K562 (cell line): ENCODE results near the gene PYGO2. TPM values are rescaled to one million over a fixed set of nuclear protein-coding genes. Genes with fewer than 3 reads are reported as not detected.

Experiments used
- ADNP ChIP-seq: fragments of 200-800 bp; sonication (Bioruptor generic); IDR thresholded peaks from 2 replicates; pipeline ENCODE4 v1.6.1; 2016; ENCODE audit warnings: missing genetic modification characterization, missing compliant biosample characterization
- CHD1 ChIP-seq: fragments of 200-600 bp; sonication (generic); IDR thresholded peaks from one replicate; pipeline ENCODE4 v1.6.1; 2012; ENCODE audit warnings: mild to moderate bottlenecking, moderate library complexity, low read length, inconsistent platforms
- ETV5 ChIP-seq: sonication (generic); formaldehyde crosslinking; IDR thresholded peaks from 2 replicates; pipeline ENCODE4 v1.4.0; 2020; ENCODE audit warnings: low read depth, mild to moderate bottlenecking, missing genetic modification reagents
- KAT2B ChIP-seq: IDR thresholded peaks from one replicate; pipeline ENCODE4 v1.6.1; 2012; ENCODE audit warnings: low read depth, mild to moderate bottlenecking, control low read depth, inconsistent platforms, low read length, moderate library complexity
- MCM2 ChIP-seq: fragments of 450-650 bp; IDR thresholded peaks from 2 replicates; pipeline ENCODE4 v1.6.1; 2017; ENCODE audit warnings: low read depth, mild to moderate bottlenecking
- NFE2L1 ChIP-seq: fragments of 450-650 bp; IDR thresholded peaks from 2 replicates; pipeline ENCODE4 v1.6.1; 2016; ENCODE audit warnings: missing genetic modification characterization, low read depth, mild to moderate bottlenecking, missing compliant biosample characterization, moderate library complexity, borderline replicate concordance
- POLR2AphosphoS5 ChIP-seq: IDR thresholded peaks from 2 replicates; pipeline ENCODE4 v1.6.1; 2011; ENCODE audit warnings: mild to moderate bottlenecking, low read depth, low read length, moderate library complexity; ENCODE audit not compliant: control insufficient read depth, insufficient read depth
- POLR2G ChIP-seq: fragments of 200-400 bp; formaldehyde crosslinking; IDR thresholded peaks from 2 replicates; pipeline ENCODE4 v1.6.1; 2017; ENCODE audit warnings: low read depth, mild to moderate bottlenecking, antibody characterized with exemption, low read length, moderate library complexity
- PTRF ChIP-seq: fragments of 450-650 bp; IDR thresholded peaks from 2 replicates; pipeline ENCODE4 v1.6.1; 2016; ENCODE audit warnings: mild to moderate bottlenecking, missing genetic modification characterization, missing compliant biosample characterization
- RBM17 ChIP-seq: fragments of 200-400 bp; formaldehyde crosslinking; IDR thresholded peaks from 2 replicates; pipeline ENCODE4 v1.6.1; 2017; ENCODE audit warnings: low read depth, mild to moderate bottlenecking, low read length, borderline replicate concordance
- RNF219 ChIP-seq: fragments of 250-450 bp; sonication (Bioruptor Pico); IDR thresholded peaks from 2 replicates; pipeline ENCODE4 v1.5.0; 2022; ENCODE audit warnings: mild to moderate bottlenecking
- SIN3A ChIP-seq, 2 experiments: fragments of 150-350 bp in 1 of 2; IDR thresholded peaks; 2 replicates each; pipeline ENCODE4 v1.6.1; 2011 to 2016; ENCODE audit warnings: borderline replicate concordance in 2 of 2, low read depth in 2 of 2, low read length in 2 of 2, mild to moderate bottlenecking in 2 of 2, moderate library complexity in 2 of 2; ENCODE audit not compliant: control insufficient read depth in 1 of 2
- TRIM25 ChIP-seq: fragments of 450-650 bp; IDR thresholded peaks from 2 replicates; pipeline ENCODE4 v1.7.0; 2016; ENCODE audit warnings: borderline replicate concordance
- UBTF ChIP-seq, 2 experiments: IDR thresholded peaks; 2 replicates each; pipeline ENCODE4 v1.6.1; 2012; ENCODE audit warnings: improper control_type of control experiment in 2 of 2, low read depth in 2 of 2, low read length in 2 of 2, borderline replicate concordance in 1 of 2
- YBX1 ChIP-seq: fragments of 450-650 bp; IDR thresholded peaks from 2 replicates; pipeline ENCODE4 v1.7.1; 2016; ENCODE audit warnings: mild to moderate bottlenecking
- ZNF24 ChIP-seq: fragments of 450-650 bp; IDR thresholded peaks from 2 replicates; pipeline ENCODE4 v1.6.1; 2016
- polyA plus RNA-seq, 8 experiments: library from polyadenylated mRNA; depleted of rRNA in 4 of 8; stranded (reverse) in 5 of 8; unstranded in 3 of 8; fragments of >200 nt; fragmentation: Nextera tagmentation in 2 of 8; fragmentation: Illumina TruSeq in 1 of 8; extraction: Ambion mirVana in 2 of 8; extraction: Trizol in 1 of 8; gene quantifications; 2 replicates each; pipeline versions ENCODE4 v1.2.1 to v1.2.3, GENCODE V29; 2011 to 2014; ENCODE audit warnings: inconsistent platforms in 1 of 8, missing spikeins in 1 of 8
- total RNA-seq, 7 experiments: library from RNA; depleted of rRNA in 6 of 7; stranded (reverse); fragments of >200 nt in 6 of 7; fragmentation: Illumina TruSeq in 2 of 7; extraction: Trizol in 2 of 7; gene quantifications; 2 replicates each; pipeline versions ENCODE4 v1.2.1 to v1.2.3, GENCODE V29; 2011 to 2021; ENCODE audit warnings: low replicate concordance in 1 of 7
- TF ChIP-seq, protein P1 (sequence below): fragments of 250-450 bp; sonication (Bioruptor Pico); IDR thresholded peaks from 2 replicates; pipeline ENCODE4 v1.6.1; 2021; ENCODE audit warnings: mild to moderate bottlenecking
- TF ChIP-seq, protein P2 (sequence below): sonication (generic); formaldehyde crosslinking; IDR thresholded peaks from 2 replicates; pipeline ENCODE4 v1.5.0; 2020; ENCODE audit warnings: missing genetic modification reagents

PYGO2 gene
- total and polyA plus RNA-seq, 9 of the 15 experiments (the other 6 are each of a cell fraction or from before 2014, with no cell fraction given): 8.3 to 36.2 (median 18.2) TPM

DNA sequence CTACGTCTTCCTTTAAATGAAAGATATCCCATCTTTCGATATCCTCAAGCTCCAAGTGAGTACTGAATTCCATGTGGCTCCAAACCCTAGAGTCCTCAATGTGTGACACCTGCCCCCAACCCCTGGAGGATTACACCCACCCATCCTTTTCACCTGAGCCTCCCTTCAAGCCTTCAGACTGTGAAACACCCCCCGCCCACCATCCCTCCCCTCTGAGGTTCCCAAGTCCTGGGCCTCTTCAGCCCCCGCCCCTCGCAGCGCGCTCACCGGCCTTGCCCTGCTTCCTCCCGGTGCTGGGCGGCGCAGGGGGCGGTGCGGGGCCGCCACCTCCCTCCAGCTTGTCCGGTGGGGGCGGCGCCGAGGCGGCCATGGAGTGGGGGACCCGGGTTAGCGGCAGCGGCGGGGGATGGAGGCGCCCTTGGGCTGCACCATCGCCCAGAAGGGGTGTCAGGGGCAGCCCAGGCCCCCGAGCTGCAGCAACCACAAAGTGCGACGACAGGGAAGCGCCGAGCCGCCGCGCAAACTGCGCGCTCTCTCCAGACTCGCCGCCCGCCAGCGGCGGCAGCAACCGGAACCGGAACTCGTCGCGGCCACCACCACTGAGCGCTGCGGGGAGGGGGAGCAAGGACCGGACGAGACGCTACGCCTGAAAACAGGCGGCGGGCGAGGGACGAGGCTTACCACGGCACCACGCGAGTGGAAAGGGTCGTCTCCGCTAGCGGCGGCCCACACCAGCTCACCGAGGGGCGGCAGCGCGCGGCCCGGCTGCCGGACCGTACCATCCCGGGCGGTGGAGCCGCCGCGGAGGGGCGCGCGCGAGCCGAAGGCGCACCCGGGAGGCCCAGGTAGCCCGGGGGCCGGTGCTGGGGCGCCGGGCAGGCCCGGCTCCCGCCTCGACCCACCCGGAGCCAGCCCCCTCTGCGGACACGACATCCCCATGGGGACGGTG lies at the start of gene PYGO2 (continued):
- TF ChIP-seq, protein P1, sequence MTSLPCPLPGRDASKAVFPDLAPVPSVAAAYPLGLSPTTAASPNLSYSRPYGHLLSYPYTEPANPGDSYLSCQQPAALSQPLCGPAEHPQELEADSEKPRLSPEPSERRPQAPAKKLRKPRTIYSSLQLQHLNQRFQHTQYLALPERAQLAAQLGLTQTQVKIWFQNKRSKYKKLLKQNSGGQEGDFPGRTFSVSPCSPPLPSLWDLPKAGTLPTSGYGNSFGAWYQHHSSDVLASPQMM (CRISPR knock-in tag): no peak
- TF ChIP-seq SIN3A (IDR thresholded peaks at IDR 0.05; ENCODE audit: borderline replicate concordance in 2 of 2, control insufficient read depth in 1 of 2, low read depth in 2 of 2, low read length in 2 of 2) (peak in 1 of 2 experiments; percentile 53; a peak in 2 of 4 replicates), KAT2B (no peak), ADNP (tag) (no peak), POLR2G (peak; percentile 96), RBM17 (no peak), PTRF (tag) (no peak), POLR2AphosphoS5 (peak; percentile 66), MCM2 (no peak), ETV5 (CRISPR knock-in tag) (peak; percentile 90), ZNF24 (peak; percentile 17; the same call in 1 of the 2 replicates), TRIM25 (no peak), RNF219 (CRISPR knock-in tag) (0 out of 2 replicates have a peak, but pooled peaks have one; percentile 64), CHD1 (no peak), UBTF (IDR thresholded peaks at IDR 0.05; ENCODE audit: borderline replicate concordance in 1 of 2, low read depth in 2 of 2, low read length in 2 of 2) (peak; percentile 65 to 81; a peak in 3 of 4 replicates), YBX1 (no peak), NFE2L1 (tag) (no peak)
- TF ChIP-seq, protein P2, sequence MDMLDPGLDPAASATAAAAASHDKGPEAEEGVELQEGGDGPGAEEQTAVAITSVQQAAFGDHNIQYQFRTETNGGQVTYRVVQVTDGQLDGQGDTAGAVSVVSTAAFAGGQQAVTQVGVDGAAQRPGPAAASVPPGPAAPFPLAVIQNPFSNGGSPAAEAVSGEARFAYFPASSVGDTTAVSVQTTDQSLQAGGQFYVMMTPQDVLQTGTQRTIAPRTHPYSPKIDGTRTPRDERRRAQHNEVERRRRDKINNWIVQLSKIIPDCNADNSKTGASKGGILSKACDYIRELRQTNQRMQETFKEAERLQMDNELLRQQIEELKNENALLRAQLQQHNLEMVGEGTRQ (CRISPR knock-in tag): no peak
